Measurements from ENCODE around the gene RSAD2. TPM values are rescaled to one million over a fixed set of nuclear protein-coding genes. Genes with fewer than 3 reads are reported as not detected.
A peak's percentile ranks its signal among the peaks of the same experiment; 100 is the strongest.

The RSAD2 gene
- total and polyA plus RNA-seq, 9 of the 15 experiments (the other 6 are each of a cell fraction or from before 2014, with no cell fraction given): 0.15 to 1.4 (median 0.28) TPM

- no peak for TF ChIP-seq XRCC4 (IDR thresholded peaks at IDR 0.05; ENCODE audit: extremely low read depth, insufficient read depth, insufficient read length)
- TF ChIP-seq JUND (IDR thresholded peaks at IDR 0.05; ENCODE audit: borderline replicate concordance, low read depth, low read length): no peak
- TF ChIP-seq JUND (tag; IDR thresholded peaks at IDR 0.05; ENCODE audit: borderline replicate concordance, low read depth, low read length): no peak
- no peak for TF ChIP-seq FOXK1 (CRISPR knock-in tag; IDR thresholded peaks at IDR 0.05; ENCODE audit: borderline replicate concordance)
These were observed 5.2 kb upstream of the RSAD2 start (continued) for GRCh38 chr2:6872394-6872793.

- in situ Hi-C loops (cut with MboI): no loop called here
- Histone ChIP-seq H3K36me3 (ENCODE audit: control insufficient read depth, insufficient read depth, low read length) (no peaks in the 10 kb centered on the region), H3K4me1 (replicated peaks in 1 of 2; ENCODE audit: control insufficient read depth in 2 of 2, insufficient read depth in 2 of 2, low read length in 2 of 2) (peaks cover 2 to 3% of the 10 kb centered on the region in 2 experiments; a peak in 3 of 5 replicates), H3K4me2 (ENCODE audit: insufficient read depth, low read length) (no peak overlapping the region), H3K79me2 (ENCODE audit: control insufficient read depth, insufficient read depth, low read length) (no peaks in the 10 kb centered on the region), H4K20me1 (replicated peaks; ENCODE audit: control insufficient read depth, insufficient read depth, low read length) (no peaks in the 10 kb centered on the region), H3K4me3 (no peak overlapping the region), H3K9me1 (ENCODE audit: control insufficient read depth, insufficient read depth, low read length) (no peaks in the 10 kb centered on the region), H3K27me3 (ENCODE audit: control insufficient read depth in 2 of 2, insufficient read depth in 2 of 2, low read length in 2 of 2) (no peaks in the 10 kb centered on the region), H3K9me3 (replicated peaks; ENCODE audit: control insufficient read depth, insufficient read depth, low read depth, low read length) (peaks cover 14% of the 10 kb centered on the region), H3K9ac (ENCODE audit: insufficient read depth in 1 of 2, low read depth in 2 of 2, low read length in 2 of 2) (no peak overlapping the region), H2AFZ (ENCODE audit: low read depth, low read length) (no peak overlapping the region), H3K27ac (ENCODE audit: extremely low read depth, low read depth, low read length) (no peak overlapping the region)
- CTCF ChIA-PET (ENCODE audit: low intra/inter-chr PET ratio): no interaction called here
- ATAC-seq (no peak), FAIRE-seq (no peak), DNase-seq (ENCODE audit: extremely low read depth in 1 of 4, low spot score in 3 of 4) (no peak)
- POLR2A ChIA-PET: no interaction called here
- intact Hi-C loops (cut with micrococcal nuclease): no loop called here
- WGBS (ENCODE audit: insufficient coverage, low coverage, missing lambda C conversion rate): 80% methylated on average over 3 of the region's 3 CpGs
- BruUV-seq (replicated peaks): no TSS peak
- TF ChIP-seq PTRF (tag; IDR thresholded peaks at IDR 0.05) (no peak), PATZ1 (CRISPR knock-in tag; IDR thresholded peaks at IDR 0.05; ENCODE audit: borderline replicate concordance) (no peak), CREM (IDR thresholded peaks at IDR 0.05; ENCODE audit: low read depth) (no peak), HIVEP1 (CRISPR knock-in tag; IDR thresholded peaks at IDR 0.05) (no peak), EP400 (IDR thresholded peaks at IDR 0.05) (no peak), ZNF316 (IDR thresholded peaks at IDR 0.05) (peak; percentile 63), ATF1 (CRISPR knock-in tag; IDR thresholded peaks at IDR 0.05) (no peak), ATF1 (tag; IDR thresholded peaks at IDR 0.05) (no peak), ZBTB33 (CRISPR knock-in tag; IDR thresholded peaks at IDR 0.05) (no peak), CBX2 (IDR thresholded peaks at IDR 0.05; ENCODE audit: insufficient read depth, low read length, poor library complexity, severe bottlenecking) (no peak), ZNF699 (CRISPR knock-in tag; IDR thresholded peaks at IDR 0.05; ENCODE audit: insufficient replicate concordance) (no peak), ZNF280A (IDR thresholded peaks at IDR 0.05; ENCODE audit: low read depth, partially characterized antibody) (peak; percentile 57), PHF21A (IDR thresholded peaks at IDR 0.05; ENCODE audit: borderline replicate concordance, low read depth) (no peak)
These were observed 3.5 kb upstream of the RSAD2 start for GRCh38 chr2:6874032-6874431.
